GM21528 (cell line): ENCODE data around the gene SYNDIG1L.
"Not testable (repeated sequence)": the region's sequence is repeated elsewhere in the genome, so short reads cannot be mapped to it uniquely, and the experiment has no call there.

ENCODE experiments used
- ATAC-seq: cut with Tn5 transposase; IDR thresholded peaks from one replicate; pipeline ENCODE4 v1.9.1; 2021; ENCODE audit warnings: mild to moderate bottlenecking, moderate library complexity; ENCODE audit not compliant: unreplicated experiment, low FRiP score

SYNDIG1L gene

GRCh38 chr14:74404435-74404834, 21.6 kb downstream of the SYNDIG1L start:
- ATAC-seq, result no peak

DNA sequence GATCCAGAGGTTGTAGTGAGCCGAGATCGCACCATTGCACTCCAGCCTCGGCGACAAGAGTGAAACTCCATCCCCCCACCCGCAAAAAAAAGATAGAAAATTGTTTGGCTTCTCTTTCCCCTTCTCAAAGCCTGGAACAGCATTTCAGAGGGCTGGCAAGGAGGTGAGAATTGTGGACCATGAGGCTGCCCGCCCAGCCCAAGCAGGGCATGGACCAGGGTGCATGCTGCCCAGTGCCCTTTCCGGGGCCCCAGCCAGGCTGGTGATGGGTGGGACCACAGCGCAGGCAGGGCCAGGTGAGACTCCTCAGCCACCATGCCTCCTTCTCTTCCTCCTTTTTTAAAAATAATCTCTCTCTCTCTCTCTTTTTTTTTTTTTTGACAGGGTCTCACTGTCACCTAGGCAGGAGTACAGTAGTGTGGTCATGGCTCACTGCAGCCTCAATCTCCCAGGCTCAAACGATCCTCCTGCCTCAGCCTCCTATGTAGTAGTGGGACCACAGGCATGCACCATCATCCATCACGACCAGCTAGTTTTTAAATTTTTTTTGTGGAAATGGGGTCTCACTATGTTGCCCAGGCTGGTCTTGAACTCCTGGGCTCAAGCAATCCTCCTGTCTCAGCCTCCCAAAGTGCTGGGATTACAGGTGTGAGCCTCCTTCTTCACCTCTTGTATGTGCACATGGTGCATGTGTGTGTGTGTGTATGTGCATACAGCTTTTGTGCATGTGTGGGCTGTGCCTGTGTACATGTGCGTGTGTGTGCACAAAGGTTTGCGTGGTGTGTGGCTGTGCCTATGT, 22.2 kb downstream of the SYNDIG1L start:
- no peak for ATAC-seq

DNA sequence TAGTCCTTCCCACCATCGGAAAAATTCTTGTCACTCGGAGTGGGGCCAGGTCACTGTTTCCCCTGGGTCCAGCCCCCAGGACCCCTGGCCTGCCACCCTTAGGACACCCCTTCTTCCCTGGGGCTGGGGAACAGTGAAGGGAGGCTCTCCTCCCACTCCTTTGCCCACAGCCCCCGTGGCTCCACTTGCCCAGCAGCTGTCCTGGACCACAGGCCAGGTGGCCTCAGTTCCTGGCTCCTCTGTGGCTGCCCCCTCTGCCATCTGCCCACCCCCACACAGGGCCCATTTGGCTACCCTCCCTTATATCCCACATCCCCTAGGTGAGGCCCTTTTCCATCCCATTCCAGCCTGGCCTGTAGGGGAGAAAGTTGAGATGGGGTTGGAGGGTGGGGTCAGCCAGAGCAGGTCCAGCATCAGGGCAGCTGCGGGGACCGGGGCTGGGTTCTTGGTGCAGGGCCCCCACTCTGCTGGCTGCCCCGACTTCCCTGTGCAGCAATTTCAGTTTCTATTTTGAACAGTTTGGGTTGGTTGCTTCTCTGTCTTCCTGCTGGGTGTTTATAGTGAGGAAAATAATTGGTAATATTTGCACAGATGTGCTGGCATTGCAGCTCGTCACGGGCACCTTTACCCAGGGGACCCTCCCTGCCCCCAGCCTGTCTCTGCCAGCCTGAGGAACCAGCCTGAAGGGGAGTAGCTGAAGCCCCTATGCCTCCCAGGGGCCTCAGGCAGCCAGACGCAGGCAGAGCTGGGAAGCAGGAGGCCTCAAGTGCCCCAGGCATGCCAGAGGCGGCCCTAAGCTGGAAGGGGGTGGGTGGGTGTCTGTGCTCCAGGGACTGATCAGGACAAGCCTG, 23.4 kb downstream of the SYNDIG1L start:
- no peak for ATAC-seq

GRCh38 chr14:74401504-74402241, 24.3 kb downstream of the SYNDIG1L start:
- ATAC-seq, result peak; percentile 76

- ATAC-seq, result no peak
Observed at GRCh38 chr14:74400919-74401503, 25.0 kb downstream of the SYNDIG1L start.

GRCh38 chr14:74400031-74400685, 25.9 kb downstream of the SYNDIG1L start:
- ATAC-seq, result no peak

DNA sequence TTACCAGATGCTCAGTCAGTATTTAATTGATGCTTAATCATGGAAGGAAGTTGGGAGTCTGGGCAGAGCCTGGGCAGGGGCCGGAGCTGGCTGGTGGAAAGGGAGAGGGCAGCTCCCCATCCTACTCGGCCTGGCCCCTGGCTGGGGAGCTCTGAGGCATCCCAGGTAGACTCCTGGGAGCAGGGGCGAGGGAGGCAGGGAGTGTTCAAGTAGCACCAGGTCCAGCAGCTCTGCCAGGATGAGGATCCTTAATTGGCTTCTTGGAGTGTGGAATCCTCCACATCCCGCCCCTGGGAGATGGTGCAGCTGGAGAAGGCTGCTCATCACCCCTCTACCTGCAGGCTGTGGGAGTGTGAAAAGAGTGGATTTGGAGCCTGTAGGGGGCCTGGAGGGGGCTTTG, 30.9 kb downstream of the SYNDIG1L start:
- no peak for ATAC-seq

DNA sequence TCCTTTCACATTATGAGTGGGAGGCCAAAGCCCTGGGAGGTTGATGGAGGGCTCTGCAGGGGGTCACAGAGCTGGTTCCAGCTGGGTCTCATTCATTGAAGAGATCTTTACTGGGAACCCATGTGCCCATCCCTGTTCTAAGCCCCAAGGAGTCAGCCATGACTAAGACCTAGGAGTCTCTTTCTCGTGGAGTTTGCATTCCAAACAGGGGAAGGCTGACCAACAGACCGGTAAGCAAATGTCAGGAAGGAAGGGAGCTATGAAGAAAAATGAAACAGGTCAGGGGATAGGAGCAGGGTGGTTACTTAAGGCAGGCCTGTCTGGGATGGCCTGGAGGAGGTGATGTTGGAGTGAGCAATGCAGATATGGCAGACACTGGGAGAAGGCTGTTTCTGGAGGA, 31.5 kb downstream of the SYNDIG1L start:
- no peak for ATAC-seq

DNA sequence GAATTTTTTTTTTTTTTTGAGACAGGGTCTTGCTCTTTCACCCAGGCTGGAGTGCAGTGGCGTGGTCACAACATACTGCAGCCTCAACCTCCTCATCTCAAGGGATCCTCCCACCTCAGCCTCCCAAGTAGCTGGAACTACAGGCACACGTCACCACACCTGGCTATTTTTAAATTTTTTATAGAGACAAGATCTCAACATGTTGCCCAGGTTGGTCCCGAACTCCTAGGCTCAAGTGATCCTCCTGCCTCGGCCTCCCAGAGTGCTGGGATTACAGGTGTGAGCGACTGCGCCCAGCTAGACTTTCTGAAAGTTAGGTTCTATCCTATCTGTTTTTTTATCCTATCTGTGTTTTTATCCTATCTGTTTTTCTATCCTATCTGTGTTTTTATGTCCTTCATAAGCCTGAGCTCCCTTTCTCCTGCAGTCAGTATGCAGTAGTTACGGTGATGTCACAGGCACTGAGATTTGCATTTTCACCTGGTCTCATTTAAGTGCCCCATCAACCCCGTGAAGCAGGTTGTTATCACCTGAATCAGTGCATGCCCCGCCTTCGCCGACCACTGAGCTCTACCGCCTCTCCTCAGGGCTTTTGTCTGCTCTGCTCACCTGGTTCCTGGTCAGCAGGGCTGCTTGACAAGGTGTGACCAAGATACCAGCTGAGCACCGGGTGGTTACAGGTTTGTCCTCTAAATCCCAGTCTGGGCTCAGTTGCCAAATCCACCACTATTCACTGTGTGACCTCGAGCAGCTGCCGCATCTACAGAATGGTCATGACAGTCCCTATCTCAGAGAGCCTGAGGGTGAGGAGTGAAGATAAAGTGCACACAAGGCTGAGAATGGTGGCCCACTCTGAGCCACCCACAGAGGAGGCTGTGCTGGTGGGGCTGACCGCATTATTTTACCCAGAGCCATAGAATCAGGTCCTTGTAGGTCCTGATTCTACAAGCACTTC, 33.1 kb downstream of the SYNDIG1L start:
- ATAC-seq, result no peak

- no peak for ATAC-seq
Observed at GRCh38 chr14:74391479-74391878, 34.5 kb downstream of the SYNDIG1L start.

GRCh38 chr14:74390505-74390904, 35.5 kb downstream of the SYNDIG1L start:
- not testable (repeated sequence) for ATAC-seq

- ATAC-seq, result no peak
Observed at GRCh38 chr14:74389980-74390379, 36.0 kb downstream of the SYNDIG1L start.

- ATAC-seq, result no peak
Observed at GRCh38 chr14:74382231-74382630, 43.8 kb downstream of the SYNDIG1L start.

DNA sequence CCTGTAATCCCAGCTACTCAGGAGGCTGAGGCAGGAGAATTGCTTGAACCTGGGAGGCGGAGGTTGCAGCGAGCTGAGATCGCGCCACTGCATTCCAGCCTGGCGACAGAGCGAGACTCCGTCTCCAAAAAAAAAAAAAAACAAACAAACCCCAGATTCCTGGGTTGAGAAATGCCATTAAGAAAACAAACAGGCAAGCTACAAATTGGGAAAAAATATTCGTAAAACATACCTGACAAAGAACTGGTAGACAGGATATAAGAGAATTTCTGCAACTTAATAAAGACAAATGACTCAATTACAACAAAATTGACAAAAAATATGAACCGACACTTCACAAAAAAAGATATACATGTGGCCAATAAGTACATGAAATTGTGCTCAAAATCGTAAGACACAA, 44.4 kb downstream of the SYNDIG1L start:
- not testable (repeated sequence) for ATAC-seq

GRCh38 chr14:74380845-74381244, 45.2 kb downstream of the SYNDIG1L start:
- ATAC-seq, result no peak

DNA sequence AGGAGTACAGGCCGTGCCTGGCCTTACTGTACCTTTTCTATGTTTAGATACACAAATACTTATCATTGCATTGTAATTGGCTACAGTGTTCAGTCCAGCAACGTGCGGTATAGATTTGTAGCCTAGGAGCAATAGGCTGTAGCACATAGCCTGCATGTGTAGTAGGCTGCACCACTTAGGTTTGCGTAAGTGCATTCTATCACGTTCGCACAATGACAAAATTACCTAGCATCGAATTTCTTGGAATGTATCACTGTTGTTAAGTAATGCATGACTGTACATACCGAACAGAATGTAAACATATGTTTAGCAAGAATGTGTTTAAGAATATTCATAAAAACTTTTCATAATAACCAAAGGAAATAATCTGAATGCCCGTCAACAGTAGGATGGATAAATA, 45.8 kb downstream of the SYNDIG1L start:
- no peak for ATAC-seq

- ATAC-seq, result no peak
Observed at GRCh38 chr14:74377976-74378690, 47.9 kb downstream of the SYNDIG1L start.

DNA sequence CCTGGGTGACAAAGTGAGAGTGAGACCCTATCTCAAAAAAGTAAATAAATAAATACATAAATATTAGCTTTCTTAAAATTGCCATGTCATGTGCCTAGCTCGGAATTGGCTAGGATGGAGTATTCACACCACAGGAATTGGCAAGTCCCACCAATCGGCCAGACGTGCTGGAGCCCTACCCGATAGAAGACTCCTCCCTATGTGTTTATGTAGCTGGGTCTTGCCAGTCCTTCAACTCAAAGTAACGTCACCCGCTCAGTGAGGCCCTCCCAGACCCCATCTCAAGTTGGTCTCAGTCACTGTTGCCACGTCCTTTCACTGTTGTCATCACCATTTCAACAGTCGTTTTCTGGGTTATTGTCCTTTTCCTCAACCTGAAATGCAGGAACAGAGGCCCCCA, 57.6 kb downstream of the SYNDIG1L start:
- no peak for ATAC-seq
